Dermis microvascular lymphatic vessel endothelial cell (primary cell): ENCODE measurements around the gene QSER1. TPM values are rescaled to one million over a fixed set of nuclear protein-coding genes. Genes with fewer than 3 reads are reported as not detected.
A peak's percentile ranks its signal among the peaks of the same experiment; 100 is the strongest.

ENCODE experiments used
- DNase-seq, 2 donors: peaks; one replicate each; pipeline versions ENCODE4 v3.0.0 to v3.0.0-alpha.2; 2010; ENCODE audit warnings: low read depth in 2 of 2
- total RNA-seq: library from RNA; depleted of rRNA; stranded (reverse); fragments of >200 nt; gene quantifications from 2 replicates; pipeline ENCODE4 v1.2.1, GENCODE V29; 2014

Gene QSER1
- total RNA-seq, 1 donor from 2014 or later, result 11.8 TPM

- DNase-seq, result no peak
Observed at GRCh38 chr11:32890843-32891656, 1.6 kb upstream of the QSER1 start.

- peak in 1 of 2 donors; percentile 23 for DNase-seq
Observed at GRCh38 chr11:32891657-32892354, 805 bp upstream of the QSER1 start.

- DNase-seq, result no peak
Observed at GRCh38 chr11:32893093-32893342, 407 bp downstream of the QSER1 start.

- DNase-seq, result peak in 1 of 2 donors; percentile 62
Observed at GRCh38 chr11:32893343-32894148, 935 bp downstream of the QSER1 start.

GRCh38 chr11:32894149-32894827 lies 1.7 kb downstream of the QSER1 start:
- DNase-seq, result peak; percentile 49 to 81

- no peak for DNase-seq
Observed at GRCh38 chr11:32894921-32895320, 2.3 kb downstream of the QSER1 start.

- DNase-seq, result peak in 1 of 2 donors; percentile 4
Observed at GRCh38 chr11:32895471-32895870, 2.9 kb downstream of the QSER1 start.

- no peak for DNase-seq
Observed at GRCh38 chr11:32897103-32897502, 4.5 kb downstream of the QSER1 start.

GRCh38 chr11:32899438-32899837 lies 6.8 kb downstream of the QSER1 start:
- no peak for DNase-seq

GRCh38 chr11:32902089-32902665 lies 9.6 kb downstream of the QSER1 start:
- DNase-seq, result no peak

GRCh38 chr11:32905028-32905667 lies 12.5 kb downstream of the QSER1 start:
- DNase-seq, result no peak

GRCh38 chr11:32908619-32909018 lies 16.0 kb downstream of the QSER1 start:
- DNase-seq, result no peak

GRCh38 chr11:32911413-32911812 lies 18.8 kb downstream of the QSER1 start:
- DNase-seq, result no peak

- DNase-seq, result no peak
Observed at GRCh38 chr11:32913445-32913844, 20.8 kb downstream of the QSER1 start.

- DNase-seq, result no peak
Observed at GRCh38 chr11:32916361-32916760, 23.8 kb downstream of the QSER1 start.

- DNase-seq, result no peak
Observed at GRCh38 chr11:32916994-32917393, 24.4 kb downstream of the QSER1 start.

- no peak for DNase-seq
Observed at GRCh38 chr11:32918427-32918826, 25.8 kb downstream of the QSER1 start.

- no peak for DNase-seq
Observed at GRCh38 chr11:32919338-32919737, 26.7 kb downstream of the QSER1 start.

- DNase-seq, result no peak
Observed at GRCh38 chr11:32920570-32920969, 28.0 kb downstream of the QSER1 start.

GRCh38 chr11:32921204-32921603 lies 28.6 kb downstream of the QSER1 start:
- no peak for DNase-seq

GRCh38 chr11:32931606-32932005 lies 39.0 kb downstream of the QSER1 start:
- peak in 1 of 2 donors; percentile 2 for DNase-seq
